GM19351 (cell line): ENCODE results near the gene RCAN2.

Experiments
- ATAC-seq: cut with Tn5 transposase; IDR thresholded peaks from one replicate; pipeline ENCODE4 v1.9.1; 2021; ENCODE audit warnings: mild to moderate bottlenecking, moderate library complexity; ENCODE audit not compliant: unreplicated experiment

Gene RCAN2

GRCh38 chr6:46293641-46294316, 197.5 kb downstream of the RCAN2 start:
- peak; percentile 89 for ATAC-seq

GRCh38 chr6:46291880-46292279, 199.4 kb downstream of the RCAN2 start:
- ATAC-seq = no peak

- no peak for ATAC-seq
Observed at GRCh38 chr6:46291275-46291633, 200.0 kb downstream of the RCAN2 start.

GRCh38 chr6:46290421-46291274, 200.6 kb downstream of the RCAN2 start:
- ATAC-seq = no peak

- ATAC-seq = no peak
Observed at GRCh38 chr6:46289898-46290297, 201.4 kb downstream of the RCAN2 start.

- peak; percentile 47 for ATAC-seq
Observed at GRCh38 chr6:46288835-46289234, 202.4 kb downstream of the RCAN2 start.

GRCh38 chr6:46287681-46288080, 203.6 kb downstream of the RCAN2 start:
- no peak for ATAC-seq

GRCh38 chr6:46287043-46287442, 204.2 kb downstream of the RCAN2 start:
- ATAC-seq = no peak

GRCh38 chr6:46284475-46284874, 206.8 kb downstream of the RCAN2 start:
- no peak for ATAC-seq

GRCh38 chr6:46281110-46281509, 210.1 kb downstream of the RCAN2 start:
- no peak for ATAC-seq

GRCh38 chr6:46279874-46280273, 211.4 kb downstream of the RCAN2 start:
- ATAC-seq = no peak

- ATAC-seq = no peak
Observed at GRCh38 chr6:46276576-46277142, 214.6 kb downstream of the RCAN2 start.

GRCh38 chr6:46274502-46274901, 216.7 kb downstream of the RCAN2 start:
- ATAC-seq = no peak

GRCh38 chr6:46273911-46274310, 217.3 kb downstream of the RCAN2 start:
- ATAC-seq = no peak

- ATAC-seq = no peak
Observed at GRCh38 chr6:46271728-46272127, 219.5 kb downstream of the RCAN2 start.

GRCh38 chr6:46271107-46271506, 220.1 kb downstream of the RCAN2 start:
- ATAC-seq = no peak

- ATAC-seq = no peak
Observed at GRCh38 chr6:46270336-46270735, 220.9 kb downstream of the RCAN2 start.

- no peak for ATAC-seq
Observed at GRCh38 chr6:46269447-46270229, 221.6 kb downstream of the RCAN2 start.

- no peak for ATAC-seq
Observed at GRCh38 chr6:46267515-46267914, 223.7 kb downstream of the RCAN2 start.

GRCh38 chr6:46265373-46265772, 225.9 kb downstream of the RCAN2 start:
- no peak for ATAC-seq

GRCh38 chr6:46263707-46264086, 227.6 kb downstream of the RCAN2 start:
- no peak for ATAC-seq
